Astrocyte (in vitro differentiated cells and primary cell): ENCODE results near the gene C20orf204. TPM values are rescaled to one million over a fixed set of nuclear protein-coding genes. Genes with fewer than 3 reads are reported as not detected.

Source experiments
- DNase-seq: peaks from one replicate; pipeline ENCODE4 v3.0.0-alpha.2; 2010; ENCODE audit warnings: low read depth
- FAIRE-seq: peaks from 2 replicates; lab custom pipeline; 2011; peaks lifted over from hg19 to GRCh38; lab: Jason Lieb, UNC
- H2AFZ ChIP-seq: 2 replicates; pipeline ENCODE4 v1.6.0; 2012; ENCODE audit warnings: low read depth, low read length, inconsistent platforms
- H3K27ac ChIP-seq: 2 replicates; pipeline ENCODE4 v1.5.1; 2011; ENCODE audit warnings: low read depth, low read length, inconsistent platforms
- H3K27me3 ChIP-seq: 2 replicates; pipeline ENCODE4 v1.6.0; 2011; ENCODE audit warnings: low read length, inconsistent platforms; ENCODE audit not compliant: insufficient read depth
- H3K36me3 ChIP-seq: 2 replicates; pipeline ENCODE4 v1.5.1; 2011; ENCODE audit warnings: low read length, inconsistent platforms; ENCODE audit not compliant: insufficient read depth
- H3K4me1 ChIP-seq: 2 replicates; pipeline ENCODE4 v1.5.1; 2011; ENCODE audit warnings: low read length, inconsistent platforms; ENCODE audit not compliant: insufficient read depth
- H3K4me2 ChIP-seq: 2 replicates; pipeline ENCODE4 v1.6.0; 2012; ENCODE audit warnings: low read length, inconsistent platforms
- H3K4me3 ChIP-seq: 2 replicates; pipeline ENCODE4 v1.5.1; 2011; ENCODE audit warnings: low read depth, mild to moderate bottlenecking, low read length, inconsistent platforms; ENCODE audit not compliant: insufficient read depth
- H3K79me2 ChIP-seq: 2 replicates; pipeline ENCODE4 v1.6.0; 2012; ENCODE audit warnings: mild to moderate bottlenecking, low read length, inconsistent platforms; ENCODE audit not compliant: insufficient read depth
- H3K9ac ChIP-seq: 2 replicates; pipeline ENCODE4 v1.6.0; 2012; ENCODE audit warnings: mild to moderate bottlenecking, low read length, inconsistent platforms
- H3K9me3 ChIP-seq: 2 replicates; pipeline ENCODE4 v1.5.1; 2012; ENCODE audit warnings: low read depth, mild to moderate bottlenecking, low read length, inconsistent platforms; ENCODE audit not compliant: insufficient read depth
- H4K20me1 ChIP-seq: 2 replicates; pipeline ENCODE4 v1.6.0; 2012; ENCODE audit warnings: low read length, inconsistent platforms; ENCODE audit not compliant: insufficient read depth
- H3K27ac Mint-ChIP-seq: one replicate; pipeline ENCODE4 v1.8.0; 2021; ENCODE audit warnings: mild to moderate bottlenecking, mixed read lengths; ENCODE audit not compliant: unreplicated experiment
- H3K27me3 Mint-ChIP-seq: one replicate; pipeline ENCODE4 v1.8.0; 2021; ENCODE audit warnings: low read depth, mixed read lengths; ENCODE audit not compliant: unreplicated experiment
- H3K36me3 Mint-ChIP-seq: one replicate; pipeline ENCODE4 v1.8.0; 2021; ENCODE audit warnings: low read depth, mixed read lengths; ENCODE audit not compliant: unreplicated experiment
- H3K4me1 Mint-ChIP-seq: one replicate; pipeline ENCODE4 v1.8.0; 2021; ENCODE audit warnings: low read depth, mixed read lengths; ENCODE audit not compliant: unreplicated experiment
- H3K4me3 Mint-ChIP-seq: one replicate; pipeline ENCODE4 v1.8.0; 2021; ENCODE audit warnings: mild to moderate bottlenecking, moderate library complexity, mixed read lengths; ENCODE audit not compliant: unreplicated experiment
- H3K9me3 Mint-ChIP-seq: one replicate; pipeline ENCODE4 v1.8.0; 2021; ENCODE audit warnings: mild to moderate bottlenecking, mixed read lengths; ENCODE audit not compliant: unreplicated experiment
- CTCF ChIP-seq: IDR thresholded peaks from 2 replicates; pipeline ENCODE4 v1.5.1; 2011; ENCODE audit warnings: low read depth, mild to moderate bottlenecking, inconsistent platforms, low read length, moderate library complexity; ENCODE audit not compliant: insufficient read depth
- EZH2 ChIP-seq: IDR thresholded peaks from 2 replicates; pipeline ENCODE4 v1.6.1; 2012; ENCODE audit warnings: mild to moderate bottlenecking, low read length, inconsistent platforms; ENCODE audit not compliant: insufficient read depth
- total RNA-seq: library from RNA; stranded (reverse); gene quantifications from 2 replicates; pipeline ENCODE4 v1.2.1, GENCODE V29; 2021

C20orf204 gene
- total RNA-seq, 1 donor from 2014 or later: 0.75 TPM

- H4K20me1 ChIP-seq: peaks cover 32% of the 10 kb centered on the region
- H3K27ac Mint-ChIP-seq: no peak overlapping the region
- H3K27ac ChIP-seq: no peak overlapping the region
- H2AFZ ChIP-seq: no peak overlapping the region
- TF ChIP-seq CTCF: no peak
- no peak for TF ChIP-seq EZH2
- peaks cover 5% of the 10 kb centered on the region for H3K79me2 ChIP-seq
- no peaks in the 10 kb centered on the region for H3K9me3 ChIP-seq
- no peaks in the 10 kb centered on the region for H3K27me3 Mint-ChIP-seq
- DNase-seq (no peak), FAIRE-seq (no peak)
- H3K27me3 ChIP-seq: no peaks in the 10 kb centered on the region
- no peak overlapping the region for H3K4me3 ChIP-seq
- H3K36me3 ChIP-seq: no peaks in the 10 kb centered on the region
- H3K4me3 Mint-ChIP-seq: no peak overlapping the region
- H3K4me2 ChIP-seq: no peak overlapping the region
- H3K4me1 ChIP-seq: peaks cover 30% of the 10 kb centered on the region
- H3K36me3 Mint-ChIP-seq: peaks cover 4% of the 10 kb centered on the region
- H3K9ac ChIP-seq: no peak overlapping the region
- H3K9me3 Mint-ChIP-seq: no peaks in the 10 kb centered on the region
- peaks cover 18% of the 10 kb centered on the region for H3K4me1 Mint-ChIP-seq
Observed at GRCh38 chr20:64067005-64067632, 31.1 kb downstream of the C20orf204 start.

GRCh38 chr20:64067733-64068307 lies 31.8 kb downstream of the C20orf204 start:
- no peak overlapping the region for H3K9ac ChIP-seq
- no peaks in the 10 kb centered on the region for H3K27me3 ChIP-seq
- peaks cover 5% of the 10 kb centered on the region for H3K79me2 ChIP-seq
- peaks cover 24% of the 10 kb centered on the region for H3K4me1 ChIP-seq
- H3K9me3 Mint-ChIP-seq: no peaks in the 10 kb centered on the region
- H2AFZ ChIP-seq: no peak overlapping the region
- H3K36me3 ChIP-seq: no peaks in the 10 kb centered on the region
- H3K27me3 Mint-ChIP-seq: no peaks in the 10 kb centered on the region
- TF ChIP-seq EZH2: no peak
- no peak for TF ChIP-seq CTCF
- peaks cover 32% of the 10 kb centered on the region for H4K20me1 ChIP-seq
- no peak overlapping the region for H3K27ac ChIP-seq
- H3K27ac Mint-ChIP-seq: no peak overlapping the region
- peaks cover 4% of the 10 kb centered on the region for H3K36me3 Mint-ChIP-seq
- no peak overlapping the region for H3K4me3 ChIP-seq
- no peak overlapping the region for H3K4me2 ChIP-seq
- peaks cover 18% of the 10 kb centered on the region for H3K4me1 Mint-ChIP-seq
- DNase-seq: no peak
- no peak overlapping the region for H3K4me3 Mint-ChIP-seq
- H3K9me3 ChIP-seq: no peaks in the 10 kb centered on the region
- no peak for FAIRE-seq
